ENCODE data around the gene SMPDL3B. TPM values are rescaled to one million over a fixed set of nuclear protein-coding genes. Genes with fewer than 3 reads are reported as not detected.

The SMPDL3B gene, protein sequence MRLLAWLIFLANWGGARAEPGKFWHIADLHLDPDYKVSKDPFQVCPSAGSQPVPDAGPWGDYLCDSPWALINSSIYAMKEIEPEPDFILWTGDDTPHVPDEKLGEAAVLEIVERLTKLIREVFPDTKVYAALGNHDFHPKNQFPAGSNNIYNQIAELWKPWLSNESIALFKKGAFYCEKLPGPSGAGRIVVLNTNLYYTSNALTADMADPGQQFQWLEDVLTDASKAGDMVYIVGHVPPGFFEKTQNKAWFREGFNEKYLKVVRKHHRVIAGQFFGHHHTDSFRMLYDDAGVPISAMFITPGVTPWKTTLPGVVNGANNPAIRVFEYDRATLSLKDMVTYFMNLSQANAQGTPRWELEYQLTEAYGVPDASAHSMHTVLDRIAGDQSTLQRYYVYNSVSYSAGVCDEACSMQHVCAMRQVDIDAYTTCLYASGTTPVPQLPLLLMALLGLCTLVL
- polyA plus RNA-seq (0.56 TPM in 1 of 2 replicates, not detected in the other), polyA minus RNA-seq (not detected in 2 replicates)

- Histone ChIP-seq H3K79me2 (replicated peaks; ENCODE audit: insufficient read depth, low read length) (no peaks in the 10 kb centered on the region), H3K9ac (ENCODE audit: low read length) (no peak within 1 kb of the TSS), H4K20me1 (ENCODE audit: insufficient read depth) (no peaks in the 10 kb centered on the region), H3K27me3 (ENCODE audit: insufficient read depth, low read depth, low read length) (peaks cover 10% of the 10 kb centered on the region), H3K9me3 (ENCODE audit: low read length) (no peaks in the 10 kb centered on the region), H3F3A (ENCODE audit: insufficient read depth, low read length, poor library complexity, severe bottlenecking) (no peaks in the 10 kb centered on the region), H3K9me2 (ENCODE audit: insufficient read depth, low read length) (no peaks in the 10 kb centered on the region), H2AFZ (ENCODE audit: low read depth, low read length) (no peak within 1 kb of the TSS), H3K27ac (ENCODE audit: low read length) (no peak within 1 kb of the TSS), H3K4me2 (ENCODE audit: low read length) (no peak within 1 kb of the TSS), H3K36me3 (ENCODE audit: insufficient read depth, low read length) (no peaks in the 10 kb centered on the region), H3K4me3 (ENCODE audit: low read length) (no peak within 1 kb of the TSS)
- TF ChIP-seq CTCF (IDR thresholded peaks at IDR 0.05; ENCODE audit: poor library complexity, severe bottlenecking), result no peak
- no peak for TF ChIP-seq EP300 (conservative IDR thresholded peaks at IDR 0.05; ENCODE audit: poor library complexity, severe bottlenecking)
- TF ChIP-seq EZH2 (IDR thresholded peaks at IDR 0.05; ENCODE audit: borderline replicate concordance, insufficient read depth, low read length, poor library complexity, severe bottlenecking), result no peak
- no peak for TF ChIP-seq POLR2AphosphoS5 (IDR thresholded peaks at IDR 0.05)
- TF ChIP-seq REST (IDR thresholded peaks at IDR 0.05; ENCODE audit: borderline replicate concordance), result no peak
- no peak for TF ChIP-seq TAF1 (IDR thresholded peaks at IDR 0.05; ENCODE audit: low read depth)
- no peak for TF ChIP-seq RAD21 (conservative IDR thresholded peaks at IDR 0.05)
- no peak for TF ChIP-seq MXI1 (conservative IDR thresholded peaks at IDR 0.05; ENCODE audit: poor library complexity, severe bottlenecking)
- no peak for TF ChIP-seq SMC3 (conservative IDR thresholded peaks at IDR 0.05; ENCODE audit: poor library complexity)
Observed at GRCh38 chr1:27934818-27935549, at the start of gene SMPDL3B. Gene SMPDL3B (plus strand): TSS chr1:27935000. CDS start chr1:27935184, 184 bp downstream.

GRCh38 chr1:27885114-27885528 is 49.7 kb upstream of the SMPDL3B start:
- Histone ChIP-seq H2AFZ (ENCODE audit: low read depth, low read length) (no peak overlapping the region), H3K9me3 (ENCODE audit: low read length) (no peaks in the 10 kb centered on the region), H4K20me1 (ENCODE audit: insufficient read depth) (no peaks in the 10 kb centered on the region), H3K4me2 (ENCODE audit: low read length) (no peak overlapping the region), H3K79me2 (replicated peaks; ENCODE audit: insufficient read depth, low read length) (no peaks in the 10 kb centered on the region), H3K27ac (ENCODE audit: low read length) (no peak overlapping the region), H3K9me2 (ENCODE audit: insufficient read depth, low read length) (no peaks in the 10 kb centered on the region), H3K36me3 (ENCODE audit: insufficient read depth, low read length) (no peaks in the 10 kb centered on the region), H3F3A (ENCODE audit: insufficient read depth, low read length, poor library complexity, severe bottlenecking) (no peaks in the 10 kb centered on the region), H3K27me3 (ENCODE audit: insufficient read depth, low read depth, low read length) (no peaks in the 10 kb centered on the region), H3K4me3 (ENCODE audit: low read length) (no peak overlapping the region), H3K9ac (ENCODE audit: low read length) (no peak overlapping the region)
- TF ChIP-seq MXI1 (conservative IDR thresholded peaks at IDR 0.05; ENCODE audit: poor library complexity, severe bottlenecking) (no peak), RAD21 (conservative IDR thresholded peaks at IDR 0.05) (no peak), EZH2 (IDR thresholded peaks at IDR 0.05; ENCODE audit: borderline replicate concordance, insufficient read depth, low read length, poor library complexity, severe bottlenecking) (no peak)

Measured in neural cell (in vitro differentiated cells).